GM19043 (cell line): Measurements from ENCODE around the gene NCOA1.
"Not testable (repeated sequence)": the region's sequence is repeated elsewhere in the genome, so short reads cannot be mapped to it uniquely, and the experiment has no call there.

Source experiments
- ATAC-seq: cut with Tn5 transposase; IDR thresholded peaks from one replicate; pipeline ENCODE4 v1.9.1; 2021; ENCODE audit warnings: low read depth; ENCODE audit not compliant: unreplicated experiment

NCOA1 gene

DNA sequence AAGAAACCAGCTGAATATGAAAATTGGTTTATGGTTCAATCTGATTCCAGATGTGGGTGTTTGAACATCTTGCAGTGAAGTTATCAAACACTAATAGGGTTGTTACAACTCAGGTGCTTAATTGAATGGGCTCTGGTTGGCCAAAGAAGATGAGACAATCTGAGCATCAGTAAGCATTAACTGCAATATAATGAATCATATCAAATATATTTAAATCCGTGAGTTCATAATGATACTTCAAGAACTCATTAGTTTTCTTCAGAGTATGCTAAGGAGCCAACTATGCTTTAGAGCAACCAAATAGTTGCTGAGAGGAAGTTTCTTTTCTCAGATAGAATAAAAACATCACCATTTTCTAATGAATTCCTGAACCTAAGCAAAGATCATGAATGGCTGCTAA is 79.2 kb downstream of the NCOA1 start:
- no peak for ATAC-seq

DNA sequence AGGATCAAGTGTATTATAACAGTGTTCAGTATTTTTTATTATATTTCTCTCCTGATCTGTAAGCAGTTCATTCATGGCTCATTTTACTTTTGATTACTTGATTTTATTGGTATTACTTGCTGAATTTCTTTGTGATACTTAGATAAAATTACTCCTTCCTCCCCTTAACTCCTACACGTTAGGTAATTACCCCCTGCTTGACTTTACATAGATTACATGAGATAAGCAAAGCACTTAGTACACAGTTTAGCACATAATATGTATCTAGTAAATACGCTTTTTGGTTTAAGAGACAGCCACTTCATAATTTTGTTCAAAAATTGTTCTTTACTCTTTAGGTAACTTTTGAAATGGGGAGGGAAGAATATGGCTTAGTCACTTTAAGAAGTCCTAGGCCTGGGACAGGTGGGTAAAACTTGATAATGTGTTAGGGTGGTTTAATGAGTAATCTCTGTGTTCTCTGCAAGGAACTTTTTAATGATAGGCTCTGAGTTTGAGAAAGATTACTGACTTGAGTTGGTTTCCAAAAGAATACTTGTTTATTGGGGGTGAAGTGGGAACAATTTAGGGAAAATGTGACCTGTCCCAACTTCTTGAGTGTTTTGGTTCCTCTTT is 80.9 kb downstream of the NCOA1 start:
- ATAC-seq, result no peak

DNA sequence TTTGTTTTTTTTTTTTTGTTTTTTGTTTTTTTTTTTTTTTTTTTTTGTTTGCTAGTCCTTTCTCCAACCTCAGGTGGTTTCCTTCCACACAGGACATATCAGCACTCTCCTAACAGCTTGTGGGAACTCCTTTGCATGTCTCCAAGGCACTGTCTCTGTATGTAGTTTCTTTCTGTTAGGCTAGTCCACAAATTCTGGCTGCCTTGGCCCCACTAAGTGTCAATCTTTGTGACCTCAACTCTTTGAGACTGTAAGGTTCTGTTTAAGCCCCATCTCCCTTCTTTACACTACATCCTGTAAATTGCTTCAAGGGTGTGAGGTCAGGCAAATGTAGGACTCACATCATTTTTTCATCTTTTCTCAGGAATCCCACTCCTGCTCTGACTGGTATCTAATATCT is 85.1 kb downstream of the NCOA1 start:
- ATAC-seq, result no peak

DNA sequence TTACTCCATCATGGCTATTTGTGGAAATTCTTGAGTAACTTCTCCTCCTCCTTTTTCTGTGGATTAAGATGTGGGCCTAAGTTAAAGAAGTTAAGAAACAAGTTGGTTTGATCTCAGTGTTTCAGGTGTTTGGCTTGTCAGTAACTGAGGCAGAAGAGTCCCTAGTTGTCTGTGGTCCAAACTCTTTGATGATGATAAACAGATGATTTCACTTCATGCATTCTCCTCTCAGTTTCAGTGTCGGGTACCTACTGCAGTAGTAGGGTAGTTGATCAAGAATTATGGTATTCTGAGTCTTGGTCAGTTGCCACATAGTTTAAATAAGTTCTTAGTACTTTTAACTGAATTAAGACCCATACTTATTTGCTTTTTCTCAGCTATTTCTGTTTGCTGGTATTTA is 85.6 kb downstream of the NCOA1 start:
- ATAC-seq, result no peak

DNA sequence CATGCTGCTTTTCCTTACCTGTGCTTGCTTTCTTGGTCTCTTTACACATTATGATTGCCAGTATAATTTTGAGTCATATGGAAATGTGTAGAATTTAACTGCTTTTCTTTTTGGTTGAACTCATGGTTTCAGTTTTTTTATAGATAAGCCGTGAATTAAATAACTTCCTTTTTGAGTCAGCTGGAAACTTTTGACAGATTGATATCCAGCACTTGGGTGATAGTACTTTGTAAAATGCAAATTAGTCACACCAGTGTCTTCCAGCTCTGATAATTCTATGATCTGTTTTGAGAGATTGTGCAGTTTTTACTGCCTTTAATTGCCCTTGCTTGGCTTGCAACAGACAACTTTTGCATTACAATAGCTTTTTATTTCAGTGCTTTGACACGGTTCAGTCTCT is 86.4 kb downstream of the NCOA1 start:
- ATAC-seq, result peak; percentile 64

DNA sequence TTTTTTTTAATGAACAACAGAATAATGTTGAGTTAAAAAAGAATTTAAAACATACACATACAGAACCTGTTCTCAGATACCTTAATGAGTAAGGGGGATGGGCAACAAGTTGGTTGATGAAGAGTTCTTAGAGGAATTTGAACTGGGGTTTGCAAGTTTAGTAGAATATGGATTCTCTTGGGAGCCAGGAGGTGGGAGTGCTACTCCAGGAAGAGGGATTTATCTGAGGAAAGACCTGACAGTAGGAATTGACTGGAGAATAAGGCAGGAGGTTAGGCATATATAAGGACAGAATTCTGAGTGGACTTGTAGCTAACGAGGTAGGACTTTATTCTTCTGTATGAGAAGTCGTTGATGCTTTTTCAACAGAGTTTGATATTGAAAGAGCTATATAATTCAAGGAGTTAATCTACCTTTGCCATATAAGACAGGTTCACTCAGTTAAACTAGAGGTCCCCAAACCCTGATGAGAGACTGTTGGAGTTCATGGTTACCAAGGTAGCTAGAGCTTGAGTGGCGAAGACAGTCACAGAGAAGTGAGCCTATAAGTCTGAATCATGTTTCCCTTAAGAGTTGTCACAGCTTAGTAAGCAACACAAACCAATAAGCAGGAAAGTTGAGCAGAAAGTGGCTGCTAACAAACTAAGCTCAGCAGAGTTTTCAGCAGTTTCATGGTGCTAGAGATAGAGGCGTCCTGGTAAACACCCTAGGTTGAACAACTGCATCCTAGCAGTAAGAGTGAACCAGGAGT is 88.2 kb downstream of the NCOA1 start:
- no peak for ATAC-seq

DNA sequence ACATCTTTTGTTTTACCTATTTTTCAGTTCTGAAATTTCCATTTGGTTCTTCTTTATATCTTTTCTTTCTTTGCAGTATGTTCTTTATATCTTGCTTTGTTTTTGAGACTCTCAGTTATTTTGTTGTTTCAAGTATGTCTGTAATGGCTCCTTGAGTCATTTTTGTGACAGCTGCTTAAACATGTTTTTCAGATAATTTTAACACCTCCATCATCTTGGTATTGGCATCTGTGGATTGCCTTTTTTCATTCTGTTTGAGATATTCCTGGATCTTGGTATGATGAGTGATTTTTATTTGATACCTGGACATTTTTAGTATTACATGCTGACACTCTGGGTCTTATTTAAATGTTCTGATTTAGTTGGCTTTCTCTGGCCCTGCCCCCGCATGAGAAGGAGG is 89.5 kb downstream of the NCOA1 start:
- ATAC-seq, result no peak

DNA sequence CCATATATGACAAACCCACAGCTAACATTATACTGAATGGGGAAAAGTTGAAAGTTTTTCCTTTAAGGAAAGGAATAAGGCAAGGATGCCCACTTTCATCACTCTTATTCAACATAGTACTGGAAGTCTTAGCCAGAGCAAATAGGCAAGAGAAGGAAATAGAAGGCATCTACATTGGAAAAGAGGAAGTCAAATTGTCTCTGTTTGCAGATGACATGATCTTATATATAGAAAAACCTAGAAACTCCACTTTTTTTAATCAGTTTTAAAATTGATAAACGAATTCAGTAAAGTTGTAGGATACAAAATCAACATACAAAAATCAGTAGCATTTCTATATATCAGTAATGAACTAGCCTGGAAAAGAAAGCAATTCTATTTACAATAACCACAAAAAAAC is 90.9 kb downstream of the NCOA1 start:
- not testable (repeated sequence) for ATAC-seq

DNA sequence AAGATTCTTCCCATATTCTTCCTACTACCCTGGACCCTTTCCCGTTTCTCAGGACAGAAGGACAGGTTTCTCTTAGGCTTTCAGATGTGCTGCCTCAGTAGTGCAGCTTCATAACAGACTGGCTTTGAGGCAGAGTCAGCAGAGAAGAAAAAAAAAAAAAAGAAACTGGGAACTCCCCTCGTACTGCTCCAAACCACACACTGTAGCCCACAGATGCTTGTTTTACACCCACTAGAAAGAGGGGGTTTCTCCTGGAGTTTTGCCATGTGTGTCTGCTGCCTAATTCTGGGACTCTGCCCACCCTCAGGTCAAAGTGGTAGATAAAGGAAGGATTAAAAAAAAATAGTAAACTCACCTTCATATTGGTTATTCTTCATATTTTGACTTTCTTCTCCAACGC is 95.9 kb downstream of the NCOA1 start:
- ATAC-seq, result no peak

DNA sequence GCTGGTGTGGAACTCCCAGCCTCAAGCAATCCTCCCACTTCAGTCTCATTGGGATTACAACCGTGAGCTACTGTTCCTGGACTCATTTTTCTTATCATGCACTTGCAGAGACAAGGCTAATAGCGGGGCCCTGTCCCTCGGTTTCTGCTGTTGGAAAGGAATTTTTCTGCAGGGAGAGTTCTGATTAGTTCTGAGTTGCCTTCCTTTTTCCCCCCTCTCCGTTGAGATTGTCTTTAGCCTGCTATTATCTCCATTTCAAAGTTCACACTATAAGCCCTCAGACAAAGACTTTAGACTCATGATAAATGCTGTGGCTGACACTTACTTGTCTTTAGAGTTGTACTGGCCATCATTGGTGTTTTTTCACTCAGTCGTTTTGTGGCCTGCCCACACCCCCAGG is 97.2 kb downstream of the NCOA1 start:
- no peak for ATAC-seq

DNA sequence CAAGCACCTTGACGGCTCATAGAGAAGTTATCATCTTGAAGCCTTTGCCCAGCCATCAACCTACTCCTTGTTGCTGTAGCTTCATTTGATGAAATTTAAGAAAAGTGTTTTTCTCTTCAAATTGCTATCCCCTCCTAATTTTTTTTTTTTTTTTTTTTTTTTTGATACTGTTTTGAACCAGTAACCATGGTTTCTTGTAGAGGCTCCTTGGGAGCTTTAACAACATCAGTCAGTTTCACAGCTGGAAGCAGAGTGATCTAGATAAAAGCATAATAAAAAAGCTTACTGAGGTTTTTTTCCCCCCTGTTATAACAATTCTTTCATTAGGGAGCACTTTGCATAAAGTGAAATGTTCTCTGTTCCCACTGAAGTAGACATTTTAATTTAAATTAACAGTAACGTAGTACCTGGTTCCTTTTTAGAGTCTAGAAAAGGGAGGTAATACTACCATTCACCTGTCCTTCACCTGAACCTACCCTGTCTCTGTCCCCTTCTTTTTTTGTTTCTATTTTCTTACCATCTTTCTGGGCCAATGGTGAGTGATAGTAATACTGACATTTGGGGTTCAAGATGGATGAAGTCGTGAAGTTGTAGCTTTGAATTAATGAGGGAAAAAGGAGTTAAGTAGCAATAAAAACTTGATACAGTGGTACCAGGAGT is 101.5 kb downstream of the NCOA1 start:
- no peak for ATAC-seq

DNA sequence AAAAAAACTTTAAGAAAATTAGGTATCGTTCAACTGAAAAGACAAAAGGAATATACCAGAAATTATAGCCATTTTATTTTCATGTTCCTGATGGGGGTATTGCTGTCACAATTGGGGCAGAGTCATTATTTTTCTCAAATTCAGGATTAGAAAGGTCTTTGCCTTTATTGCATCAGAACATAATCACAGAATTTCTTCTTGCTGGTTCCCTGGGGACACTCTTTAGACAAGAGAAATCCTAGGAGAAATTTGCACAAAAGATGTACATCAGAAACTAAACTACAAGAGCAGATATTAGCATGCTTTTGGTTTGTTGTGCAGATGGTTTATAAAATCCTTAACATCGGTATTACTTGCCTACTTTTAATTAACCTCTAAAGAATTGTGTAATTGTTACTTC is 103.2 kb downstream of the NCOA1 start:
- ATAC-seq, result no peak

DNA sequence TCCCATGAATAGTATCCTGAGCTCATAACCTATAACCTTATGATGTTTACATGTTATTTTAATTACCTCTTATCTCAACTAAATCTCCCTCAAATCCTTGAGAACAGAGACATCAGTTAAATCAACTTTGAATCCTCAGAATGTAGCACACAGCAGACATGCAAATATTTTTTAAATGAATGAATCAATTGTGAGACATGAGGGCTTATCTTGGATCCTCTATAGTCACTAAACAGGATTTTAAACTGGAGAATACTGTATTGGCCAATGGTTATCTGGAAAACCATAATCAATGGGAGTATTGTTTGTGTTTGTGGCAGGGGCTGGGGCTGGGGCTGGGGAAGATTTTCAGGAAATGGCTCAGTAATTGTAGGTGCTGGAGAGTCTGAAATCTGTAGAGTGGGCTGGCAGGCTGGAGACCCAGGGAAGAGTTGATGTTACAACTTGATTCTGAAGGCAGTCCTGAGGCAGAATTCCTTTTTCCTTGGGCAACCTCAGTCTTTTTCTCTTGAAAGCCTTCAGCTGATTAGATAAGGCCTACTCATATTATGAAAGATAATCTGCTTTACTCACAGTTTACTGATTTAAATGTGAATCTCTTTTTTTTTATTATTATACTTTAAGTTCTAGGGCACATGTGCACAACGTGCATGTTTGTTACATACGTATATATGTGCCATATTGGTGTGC is 106.3 kb downstream of the NCOA1 start:
- no peak for ATAC-seq

DNA sequence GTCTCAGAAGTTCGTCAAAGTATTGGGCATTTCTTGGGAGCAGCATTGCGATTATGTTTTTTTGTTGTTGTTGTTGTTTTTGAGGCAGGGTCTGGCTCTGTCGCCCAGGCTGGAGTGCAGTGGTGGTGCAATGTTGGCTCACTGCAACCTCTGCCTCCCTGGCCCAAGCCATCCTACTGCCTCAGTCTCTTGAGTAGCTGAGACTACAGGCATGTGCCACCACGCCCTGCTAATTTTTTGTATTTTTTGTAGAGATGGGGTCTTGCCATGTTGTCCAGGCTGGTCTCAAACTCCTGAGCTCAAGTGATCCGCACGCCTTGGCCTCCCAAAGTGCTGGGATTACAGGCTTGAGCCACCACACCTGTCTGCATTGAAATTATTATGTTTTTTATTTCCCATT is 109.1 kb downstream of the NCOA1 start:
- ATAC-seq, result not testable (repeated sequence)

DNA sequence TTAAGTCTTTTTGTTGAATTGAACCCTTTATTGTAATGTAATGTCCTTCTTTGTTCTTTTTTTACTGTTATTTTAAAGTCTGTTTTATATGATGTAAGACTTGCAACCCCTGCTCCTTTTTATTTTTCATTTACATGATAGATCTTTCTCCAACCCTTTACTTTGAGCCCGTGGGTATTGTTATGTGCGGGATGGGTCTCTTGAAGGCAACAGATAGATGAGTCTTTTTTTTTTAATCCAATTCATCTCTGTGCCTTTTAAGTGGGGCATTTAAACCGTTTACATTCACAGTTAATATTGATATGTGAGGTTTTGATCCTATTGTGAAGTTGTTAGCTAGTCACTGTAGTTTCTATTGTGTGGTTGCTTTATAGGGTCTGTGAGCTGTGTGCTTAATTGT is 120.6 kb downstream of the NCOA1 start:
- ATAC-seq, result no peak

DNA sequence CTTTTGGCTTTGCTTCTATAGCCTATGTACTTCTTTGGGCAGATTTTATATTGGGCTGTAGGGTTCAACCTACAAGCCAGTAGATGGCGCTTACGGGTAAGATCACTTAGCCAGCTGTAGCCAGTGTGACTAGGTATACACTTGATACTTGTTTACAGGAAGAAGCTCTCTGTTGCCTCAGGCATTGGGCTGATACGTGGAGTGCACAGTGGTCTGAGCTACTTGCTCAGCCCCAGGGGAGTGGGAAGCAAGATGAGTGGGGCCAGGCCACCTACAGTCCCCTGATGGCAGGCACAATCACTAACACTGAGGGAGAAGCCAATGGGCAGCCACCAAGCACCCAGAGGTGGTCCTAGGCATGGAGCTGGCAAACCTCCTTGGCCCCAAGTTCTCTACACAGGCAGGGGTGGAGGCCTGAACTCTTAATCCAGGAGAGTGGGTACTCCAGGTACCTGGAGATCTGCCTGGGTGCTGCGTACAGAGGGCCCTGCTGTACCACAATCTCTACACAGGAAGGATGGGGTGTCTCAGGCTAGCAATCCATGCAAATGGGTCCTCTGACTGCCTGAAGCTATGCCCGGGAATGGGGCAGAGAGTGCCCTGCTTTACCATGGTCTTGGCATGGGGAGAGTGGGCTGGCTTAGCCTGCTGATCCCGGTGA is 122.2 kb downstream of the NCOA1 start:
- peak; percentile 70 for ATAC-seq

DNA sequence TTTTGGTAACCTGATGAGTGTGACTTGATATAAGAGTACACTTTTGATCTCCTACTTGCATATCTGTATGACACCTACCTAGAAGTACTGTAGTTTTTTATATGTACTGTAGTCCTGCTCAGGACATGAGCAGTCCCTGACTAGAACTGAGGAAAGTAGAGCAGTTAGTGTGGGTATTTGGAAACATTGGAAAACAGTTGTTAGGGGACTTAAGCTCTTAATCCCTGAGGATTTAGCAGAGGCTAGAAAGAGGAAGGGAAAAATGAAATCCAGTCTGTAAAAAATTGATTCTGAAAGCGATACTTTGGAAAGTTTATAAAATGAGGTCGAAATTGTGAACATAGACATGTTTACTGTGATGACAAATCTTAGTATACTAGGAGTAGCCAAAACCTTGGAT is 125.6 kb downstream of the NCOA1 start:
- no peak for ATAC-seq

DNA sequence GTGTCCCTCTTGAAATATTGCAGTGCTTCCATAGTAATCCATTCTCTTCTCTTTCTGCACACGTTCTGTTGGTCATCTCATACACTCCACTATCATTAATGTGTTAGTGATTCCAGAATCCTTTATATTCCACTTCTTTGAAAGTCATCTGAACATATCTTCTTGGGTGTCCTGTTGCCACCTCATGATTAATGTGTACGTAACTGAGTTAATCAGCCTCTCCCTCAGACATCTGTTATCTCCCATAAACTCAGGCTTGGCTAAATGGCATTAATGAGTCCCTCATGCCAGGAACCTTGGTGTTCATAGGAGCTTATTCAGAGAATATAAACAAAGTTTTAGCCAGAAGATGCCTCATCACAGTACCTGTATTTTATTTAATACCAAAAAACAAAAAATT is 126.4 kb downstream of the NCOA1 start:
- no peak for ATAC-seq

DNA sequence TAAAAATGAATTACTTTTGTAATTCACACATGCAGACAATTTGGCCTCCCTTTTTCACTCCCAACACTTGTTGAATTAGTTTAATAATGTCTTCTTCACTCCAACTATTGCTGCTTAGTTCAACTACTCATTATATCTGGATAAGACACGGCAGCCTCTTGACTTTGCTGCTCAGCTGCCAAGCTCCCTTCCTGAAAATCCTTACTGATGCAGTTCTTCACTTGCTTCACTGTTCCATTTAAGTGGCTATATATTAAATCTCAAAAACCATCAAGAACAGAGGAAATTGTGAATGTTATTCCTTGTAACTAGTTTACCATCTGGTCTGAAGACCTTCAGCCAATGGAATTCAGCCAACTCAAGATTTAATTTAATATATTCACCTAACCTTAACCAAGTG is 127.1 kb downstream of the NCOA1 start:
- no peak for ATAC-seq

DNA sequence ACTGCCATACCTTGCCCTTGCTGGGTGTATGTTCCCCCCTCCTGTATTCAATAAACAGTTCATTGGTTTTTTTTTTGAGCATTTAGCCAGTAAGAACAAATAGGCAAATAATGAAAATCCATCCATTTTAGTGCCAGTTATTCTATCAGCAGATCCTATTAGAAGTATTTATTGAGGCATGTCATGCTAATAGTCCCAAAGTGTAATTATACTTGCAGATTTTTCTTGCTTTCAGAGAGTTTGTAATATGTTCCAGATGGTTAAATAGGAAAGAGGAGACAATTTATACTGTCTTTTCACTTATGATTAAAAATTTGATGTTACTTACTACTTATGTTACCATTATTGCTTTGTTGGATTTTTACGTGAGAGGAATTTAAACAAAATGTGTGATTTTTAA is 127.6 kb downstream of the NCOA1 start:
- ATAC-seq, result no peak

DNA sequence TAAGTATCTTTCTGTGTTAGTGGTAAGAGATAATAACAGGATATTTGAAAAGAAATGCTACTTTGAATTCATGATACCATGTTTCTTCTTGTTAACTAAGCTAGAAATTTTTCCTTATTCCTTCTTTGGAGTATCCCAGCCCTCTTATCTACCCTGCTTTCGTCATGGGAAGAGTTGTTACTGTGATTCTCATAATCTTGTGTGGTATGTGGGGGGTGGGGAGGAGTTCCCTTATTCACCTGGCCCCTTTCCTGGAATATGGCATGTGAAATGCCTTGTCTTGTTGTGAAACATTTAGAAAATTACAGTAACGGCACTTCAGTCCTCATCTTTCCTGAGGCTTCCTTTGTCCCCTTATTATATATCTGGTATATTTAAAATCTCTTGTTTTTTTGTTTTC is 129.9 kb downstream of the NCOA1 start:
- ATAC-seq, result no peak
